Measurements from ENCODE around the gene CD101.

CD101 gene

GRCh38 chr1:117059334-117059677 is 57.7 kb downstream of the CD101 start:
- DNase-seq, result peak; percentile 42

- peak; percentile 69 for DNase-seq
Observed at GRCh38 chr1:117059678-117060440, 58.3 kb downstream of the CD101 start, which contains the start of gene TTF2. TSS of gene TTF2 (plus strand) at chr1:117060326. CDS start at chr1:117060347, 21 bp downstream.

- peak; percentile 17 for DNase-seq
Observed at GRCh38 chr1:117060441-117061317, 59.1 kb downstream of the CD101 start.

- no peak for DNase-seq
Observed at GRCh38 chr1:117061986-117062415, 60.4 kb downstream of the CD101 start.

GRCh38 chr1:117066367-117066766 is 64.8 kb downstream of the CD101 start:
- no peak for DNase-seq

- DNase-seq, result no peak
Observed at GRCh38 chr1:117067533-117068370, 66.2 kb downstream of the CD101 start.

GRCh38 chr1:117068580-117068979 is 67.0 kb downstream of the CD101 start:
- no peak for DNase-seq

- no peak for DNase-seq
Observed at GRCh38 chr1:117069220-117069844, 67.8 kb downstream of the CD101 start.

- no peak for DNase-seq
Observed at GRCh38 chr1:117070124-117070523, 68.6 kb downstream of the CD101 start.

GRCh38 chr1:117076648-117077047 is 75.1 kb downstream of the CD101 start:
- no peak for DNase-seq

GRCh38 chr1:117077267-117077666 is 75.7 kb downstream of the CD101 start:
- DNase-seq, result no peak

GRCh38 chr1:117079737-117080136 is 78.2 kb downstream of the CD101 start:
- DNase-seq, result no peak

- DNase-seq, result no peak
Observed at GRCh38 chr1:117084231-117084630, 82.7 kb downstream of the CD101 start.
